CD14-positive monocyte (primary cell): ENCODE results near the gene AREL1. TPM values are rescaled to one million over a fixed set of nuclear protein-coding genes. Genes with fewer than 3 reads are reported as not detected.

Source experiments
- DNase-seq, 3 donors: peaks; one replicate each; pipeline ENCODE4 v3.0.0-alpha.2; 2011 to 2022
- H2AFZ ChIP-seq: 2 replicates; pipeline ENCODE4 v1.6.0; 2012; ENCODE audit warnings: mild to moderate bottlenecking, low read depth, low read length, inconsistent platforms; ENCODE audit not compliant: insufficient read depth, poor library complexity, severe bottlenecking
- H3K27ac ChIP-seq, 2 donors: 1 replicate in 1 of 2; 2 replicates in 1 of 2; pipeline ENCODE4 v1.5.1; 2012 to 2013; ENCODE audit warnings: low read length in 2 of 2, control low read depth in 1 of 2, inconsistent platforms in 1 of 2, low read depth in 1 of 2, mild to moderate bottlenecking in 1 of 2
- H3K27me3 ChIP-seq, 2 donors: one replicate each; pipeline versions ENCODE4 v1.6.0 to v1.6.1; 2011 to 2013; ENCODE audit warnings: low read length in 2 of 2; ENCODE audit not compliant: control insufficient read depth in 2 of 2, insufficient read depth in 2 of 2
- H3K36me3 ChIP-seq, 2 donors: replicated peaks in 1 of 2; 1 replicate in 1 of 2; 2 replicates in 1 of 2; pipeline versions ENCODE4 v1.5.1 to v1.6.1; 2012 to 2013; ENCODE audit warnings: low read length in 2 of 2, control low read depth in 1 of 2, inconsistent platforms in 1 of 2, mild to moderate bottlenecking in 1 of 2; ENCODE audit not compliant: insufficient read depth in 2 of 2, control insufficient read depth in 1 of 2
- H3K4me1 ChIP-seq, 2 donors: 1 replicate in 1 of 2; 2 replicates in 1 of 2; pipeline versions ENCODE4 v1.5.1 to v1.6.1; 2012 to 2013; ENCODE audit warnings: low read length in 2 of 2, control low read depth in 1 of 2, inconsistent platforms in 1 of 2, mild to moderate bottlenecking in 1 of 2, moderate library complexity in 1 of 2; ENCODE audit not compliant: insufficient read depth in 2 of 2, control insufficient read depth in 1 of 2
- H3K4me2 ChIP-seq: replicated peaks from 2 replicates; pipeline ENCODE3; 2012; ENCODE audit warnings: low read length, moderate library complexity, mild to moderate bottlenecking; ENCODE audit not compliant: poor library complexity, severe bottlenecking; ENCODE audit errors: extremely low read depth
- H3K4me3 ChIP-seq, 3 experiments: fragments of 200-600 bp in 1 of 3; sonication (generic) in 1 of 3; replicated peaks in 1 of 3; 1 replicate in 2 of 3; 2 replicates in 1 of 3; pipeline ENCODE4 v1.5.1; 2011 to 2013; ENCODE audit warnings: low read length in 3 of 3, mild to moderate bottlenecking in 3 of 3, control low read depth in 2 of 3, low read depth in 2 of 3, inconsistent platforms in 1 of 3, moderate library complexity in 1 of 3
- H3K79me2 ChIP-seq: 2 replicates; pipeline ENCODE4 v1.6.0; 2012; ENCODE audit warnings: mild to moderate bottlenecking, control low read depth, inconsistent platforms, low read length, moderate library complexity; ENCODE audit not compliant: insufficient read depth
- H3K9ac ChIP-seq: 2 replicates; pipeline ENCODE4 v1.6.0; 2017; ENCODE audit warnings: low read length, mild to moderate bottlenecking; ENCODE audit not compliant: insufficient read depth, poor library complexity, severe bottlenecking
- H3K9me3 ChIP-seq, 2 donors: replicated peaks in 1 of 2; 1 replicate in 1 of 2; 2 replicates in 1 of 2; pipeline versions ENCODE4 v1.5.1 to v1.6.1; 2012 to 2013; ENCODE audit warnings: low read length in 2 of 2, control low read depth in 1 of 2; ENCODE audit not compliant: control insufficient read depth in 1 of 2, insufficient read depth in 1 of 2
- H4K20me1 ChIP-seq: 2 replicates; pipeline ENCODE4 v1.6.0; 2012; ENCODE audit warnings: mild to moderate bottlenecking, low read length, control low read depth, moderate library complexity; ENCODE audit not compliant: insufficient read depth
- H3K27ac Mint-ChIP-seq, 7 donors: one replicate each; pipeline ENCODE4 v1.8.0; 2020; ENCODE audit warnings: mild to moderate bottlenecking in 7 of 7, mixed read lengths in 7 of 7, moderate library complexity in 6 of 7, inconsistent platforms in 2 of 7
- H3K27me3 Mint-ChIP-seq, 3 donors: one replicate each; pipeline ENCODE4 v1.8.0; 2021 to 2022; ENCODE audit warnings: low read depth in 3 of 3, mild to moderate bottlenecking in 3 of 3, mixed read lengths in 3 of 3, moderate library complexity in 3 of 3, inconsistent platforms in 1 of 3
- H3K36me3 Mint-ChIP-seq, 2 donors: one replicate each; pipeline ENCODE4 v1.8.0; 2020; ENCODE audit warnings: mixed read lengths in 2 of 2, inconsistent platforms in 1 of 2, mild to moderate bottlenecking in 1 of 2
- H3K4me1 Mint-ChIP-seq: one replicate; pipeline ENCODE4 v1.8.0; 2020; ENCODE audit warnings: mild to moderate bottlenecking, mixed read lengths
- H3K4me3 Mint-ChIP-seq, 2 donors: one replicate each; pipeline ENCODE4 v1.8.0; 2020; ENCODE audit warnings: mild to moderate bottlenecking in 2 of 2, mixed read lengths in 2 of 2, moderate library complexity in 1 of 2
- H3K9me3 Mint-ChIP-seq, 7 donors: one replicate each; pipeline ENCODE4 v1.8.0; 2020 to 2022; ENCODE audit warnings: mixed read lengths in 7 of 7, mild to moderate bottlenecking in 6 of 7, moderate library complexity in 6 of 7, inconsistent platforms in 2 of 7
- CTCF ChIP-seq: fragments of 200-600 bp; IDR thresholded peaks from one replicate; pipeline ENCODE4 v1.8.0; 2022; ENCODE audit warnings: antibody characterized with exemption, mild to moderate bottlenecking
- WGBS: methylation state at CpG from one replicate; pipeline ENCODE4 v1.1.5; 2013; ENCODE audit warnings: missing lambda C conversion rate; ENCODE audit not compliant: insufficient coverage; 5-methylcytosine and 5-hydroxymethylcytosine counted together
- intact Hi-C, 2 donors: fragments of 100-400 bp; cut with micrococcal nuclease; formaldehyde crosslinking; loops; one replicate each; pipeline versions ENCODE4 v1.15.0 to v1.15.1; 2023
- polyA plus RNA-seq, 3 donors: library from polyadenylated mRNA; depleted of rRNA in 1 of 3; unstranded in 2 of 3; stranded (reverse) in 1 of 3; fragments of 300-500 nt in 2 of 3; fragments of >200 nt in 1 of 3; fragmentation: Illumina TruSeq in 2 of 3; gene quantifications; 1 replicate in 2 of 3; 2 replicates in 1 of 3; pipeline ENCODE4 v1.2.3, GENCODE V29; 2012 to 2021

Gene AREL1
- polyA plus RNA-seq, 3 donors: 12.5 to 23.3 (median 20.0) TPM

GRCh38 chr14:74658535-74659131, 54.2 kb downstream of the AREL1 start:
- no peaks in the 10 kb centered on the region for H4K20me1 ChIP-seq
- H3K9ac ChIP-seq: no peak overlapping the region
- H3K9me3 ChIP-seq: no peaks in the 10 kb centered on the region
- H3K27me3 ChIP-seq: no peaks in the 10 kb centered on the region
- H3K4me3 Mint-ChIP-seq: no peak overlapping the region
- H3K36me3 Mint-ChIP-seq: peaks cover 76 to 82% of the 10 kb centered on the region in 2 donors
- H3K27ac ChIP-seq: no peak overlapping the region
- intact Hi-C loops: no loop called here
- no CpG with 5 or more reads among the region's 1 CpG for WGBS
- no peaks in the 10 kb centered on the region for H3K9me3 Mint-ChIP-seq
- no peak overlapping the region for H3K4me2 ChIP-seq
- H3K36me3 ChIP-seq: peaks cover 50 to 96% of the 10 kb centered on the region in 2 donors
- no peak overlapping the region for H3K27ac Mint-ChIP-seq
- no peak for TF ChIP-seq CTCF
- no peak for DNase-seq
- no peak overlapping the region for H2AFZ ChIP-seq
- peaks cover 0 to 3% (median 0%) of the 10 kb centered on the region in 3 donors for H3K27me3 Mint-ChIP-seq
- no peak overlapping the region for H3K4me3 ChIP-seq
- no peaks in the 10 kb centered on the region for H3K79me2 ChIP-seq
- peaks cover 7% of the 10 kb centered on the region for H3K4me1 Mint-ChIP-seq
- H3K4me1 ChIP-seq: peaks cover 0 to 5% of the 10 kb centered on the region in 2 donors

- Histone ChIP-seq H3K79me2 (no peaks in the 10 kb centered on the region), H3K4me2 (no peak overlapping the region), H2AFZ (no peak overlapping the region), H3K4me1 (peaks cover 0 to 5% of the 10 kb centered on the region in 2 donors), H3K9ac (no peak overlapping the region), H3K36me3 (peaks cover 34 to 85% of the 10 kb centered on the region in 2 donors), H4K20me1 (no peaks in the 10 kb centered on the region), H3K27ac (no peak overlapping the region), H3K27me3 (no peaks in the 10 kb centered on the region), H3K4me3 (no peak overlapping the region), H3K9me3 (no peaks in the 10 kb centered on the region)
- no peak overlapping the region for H3K4me3 Mint-ChIP-seq
- 100% methylated on average over 3 of the region's 3 CpGs for WGBS
- DNase-seq: no peak
- peaks cover 7% of the 10 kb centered on the region for H3K4me1 Mint-ChIP-seq
- TF ChIP-seq CTCF: no peak
- H3K27me3 Mint-ChIP-seq: peaks cover 0 to 3% (median 0%) of the 10 kb centered on the region in 3 donors
- intact Hi-C loops: no loop called here
- H3K36me3 Mint-ChIP-seq: peaks cover 66 to 71% of the 10 kb centered on the region in 2 donors
- H3K9me3 Mint-ChIP-seq: no peaks in the 10 kb centered on the region
- peak overlapping the region in 3 of 7 donors; percentile 22 to 70 (median 59) for H3K27ac Mint-ChIP-seq
Observed at GRCh38 chr14:74656964-74657363, 55.9 kb downstream of the AREL1 start.
